C4-2B (cell line): Measurements from ENCODE around the gene KLK15.

Source experiments
- CTCF ChIP-seq: fragments of 450-650 bp; conservative IDR thresholded peaks from 2 replicates; pipeline ENCODE4 v1.5.1; 2017; ENCODE audit warnings: mild to moderate bottlenecking
- ZFX ChIP-seq: fragments of 450-650 bp; IDR thresholded peaks from 2 replicates; pipeline ENCODE4 v1.6.1; 2017

- TF ChIP-seq CTCF (no peak), ZFX (no peak)
Measured at GRCh38 chr19:50798659-50799546, 34.5 kb downstream of the KLK15 start.
